K562 (cell line): Measurements from ENCODE around the gene MVB12B. TPM values are rescaled to one million over a fixed set of nuclear protein-coding genes. Genes with fewer than 3 reads are reported as not detected.

ENCODE experiments used
- ARHGAP35 ChIP-seq: fragments of 450-650 bp; IDR thresholded peaks from 2 replicates; pipeline ENCODE4 v1.6.1; 2018; ENCODE audit not compliant: partially characterized antibody
- KHSRP ChIP-seq: fragments of 450-650 bp; IDR thresholded peaks from 2 replicates; pipeline ENCODE4 v1.6.1; 2017
- RB1 ChIP-seq: fragments of 450-650 bp; IDR thresholded peaks from 2 replicates; pipeline ENCODE4 v1.6.1; 2017; ENCODE audit warnings: low read depth, mild to moderate bottlenecking
- STAG1 ChIP-seq: sonication (generic); formaldehyde crosslinking; IDR thresholded peaks from 2 replicates; pipeline ENCODE4 v1.5.0; 2020; ENCODE audit warnings: missing genetic modification reagents, borderline replicate concordance
- TEAD1 ChIP-seq, 2 experiments: fragments of 450-650 bp in 1 of 2; sonication (generic) in 1 of 2; formaldehyde crosslinking; IDR thresholded peaks; 2 replicates each; pipeline versions ENCODE4 v1.4.0 to v1.8.0; 2020 to 2022; ENCODE audit warnings: mild to moderate bottlenecking in 2 of 2, missing genetic modification reagents in 1 of 2
- VEZF1 ChIP-seq: fragments of 200-800 bp; sonication (Bioruptor generic); IDR thresholded peaks from 2 replicates; pipeline ENCODE4 v1.6.1; 2017; ENCODE audit warnings: missing genetic modification characterization, missing compliant biosample characterization
- YY1 ChIP-seq, 3 experiments: IDR thresholded peaks; 2 replicates each; pipeline ENCODE4 v1.6.1; 2011; ENCODE audit warnings: low read length in 2 of 3, mild to moderate bottlenecking in 2 of 3, moderate library complexity in 2 of 3, borderline replicate concordance in 1 of 3, control low read depth in 1 of 3, low read depth in 1 of 3; ENCODE audit not compliant: insufficient read depth in 3 of 3, insufficient replicate concordance in 2 of 3, control insufficient read depth in 1 of 3, insufficient read length in 1 of 3; ENCODE audit errors: extremely low read depth in 1 of 3
- ZNF668 ChIP-seq: fragments of 250-450 bp; sonication (Bioruptor Pico); IDR thresholded peaks from 2 replicates; pipeline ENCODE4 v1.8.0; 2022; ENCODE audit warnings: mild to moderate bottlenecking, inconsistent platforms
- ZNF764 ChIP-seq: fragments of 250-450 bp; sonication (Bioruptor Pico); IDR thresholded peaks from 2 replicates; pipeline ENCODE4 v1.4.0; 2020; ENCODE audit warnings: low read depth, mild to moderate bottlenecking, moderate library complexity
- polyA plus RNA-seq, 8 experiments: library from polyadenylated mRNA; depleted of rRNA in 4 of 8; stranded (reverse) in 5 of 8; unstranded in 3 of 8; fragments of >200 nt; fragmentation: Nextera tagmentation in 2 of 8; fragmentation: Illumina TruSeq in 1 of 8; extraction: Ambion mirVana in 2 of 8; extraction: Trizol in 1 of 8; gene quantifications; 2 replicates each; pipeline versions ENCODE4 v1.2.1 to v1.2.3, GENCODE V29; 2011 to 2014; ENCODE audit warnings: inconsistent platforms in 1 of 8, missing spikeins in 1 of 8
- total RNA-seq, 7 experiments: library from RNA; depleted of rRNA in 6 of 7; stranded (reverse); fragments of >200 nt in 6 of 7; fragmentation: Illumina TruSeq in 2 of 7; extraction: Trizol in 2 of 7; gene quantifications; 2 replicates each; pipeline versions ENCODE4 v1.2.1 to v1.2.3, GENCODE V29; 2011 to 2021; ENCODE audit warnings: low replicate concordance in 1 of 7
- TF ChIP-seq, protein P1 (sequence below), 2 experiments: fragments of 450-650 bp; formaldehyde crosslinking in 1 of 2; IDR thresholded peaks; 2 replicates each; pipeline versions ENCODE4 v1.4.0 to v1.6.1; 2014 to 2020; ENCODE audit warnings: mild to moderate bottlenecking in 2 of 2, borderline replicate concordance in 1 of 2, low read depth in 1 of 2
- TF ChIP-seq, protein P2 (sequence below): fragments of 450-650 bp; formaldehyde crosslinking; IDR thresholded peaks from 2 replicates; pipeline ENCODE4 v1.4.0; 2020; ENCODE audit warnings: mild to moderate bottlenecking
- TF ChIP-seq, protein P3 (sequence below), 3 experiments: fragments of 200-800 bp in 1 of 3; sonication (Bioruptor generic) in 1 of 3; sonication (generic) in 1 of 3; formaldehyde crosslinking in 1 of 3; IDR thresholded peaks; 2 replicates each; pipeline versions ENCODE4 v1.6.1 to v1.8.0; 2016 to 2022; ENCODE audit warnings: mild to moderate bottlenecking in 2 of 3, missing compliant biosample characterization in 2 of 3, missing genetic modification characterization in 2 of 3, missing genetic modification reagents in 1 of 3

MVB12B gene
- total and polyA plus RNA-seq, 9 of the 15 experiments (the other 6 are each of a cell fraction or from before 2014, with no cell fraction given) = not detected

DNA sequence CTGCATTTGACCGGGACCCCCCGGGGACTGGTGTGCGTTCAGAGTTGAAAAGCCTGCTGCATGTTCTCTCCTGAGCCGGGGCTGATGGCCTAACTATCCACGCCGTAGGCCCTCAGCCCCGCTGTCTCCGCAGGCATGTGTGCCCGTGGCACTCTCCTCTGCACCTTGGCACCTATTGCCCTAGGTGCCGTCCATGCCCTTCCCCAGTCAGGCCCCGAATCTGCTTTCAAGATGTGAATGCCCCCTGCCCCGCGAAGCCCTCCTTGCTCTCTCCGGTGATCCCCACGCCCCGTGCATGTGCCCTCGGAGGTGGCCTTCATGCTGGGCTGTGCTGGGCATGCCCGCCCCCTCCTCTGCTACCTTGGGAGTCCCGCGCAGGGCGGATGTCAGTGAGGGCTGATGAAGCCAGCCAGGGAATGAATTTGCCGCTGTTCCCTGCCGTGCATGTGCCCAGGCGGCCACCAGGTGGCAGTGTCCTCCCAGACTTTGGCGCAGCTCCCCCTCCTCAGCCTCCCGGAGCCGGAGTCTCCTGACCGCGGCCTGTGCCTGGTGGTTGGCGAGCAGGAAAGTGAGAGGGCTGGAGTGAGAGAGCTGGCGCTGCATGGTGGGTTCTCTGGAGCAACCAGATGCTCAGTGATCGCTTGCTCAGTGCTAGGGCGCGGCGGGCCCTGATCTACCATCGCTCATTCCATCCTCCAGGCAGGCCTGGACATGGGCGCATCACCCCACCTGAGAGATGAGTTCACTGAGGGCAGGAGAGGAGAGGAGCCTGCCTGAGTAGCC is 174.2 kb downstream of the MVB12B start (continued):
- TF ChIP-seq ARHGAP35 = no peak
- TF ChIP-seq, protein P1, sequence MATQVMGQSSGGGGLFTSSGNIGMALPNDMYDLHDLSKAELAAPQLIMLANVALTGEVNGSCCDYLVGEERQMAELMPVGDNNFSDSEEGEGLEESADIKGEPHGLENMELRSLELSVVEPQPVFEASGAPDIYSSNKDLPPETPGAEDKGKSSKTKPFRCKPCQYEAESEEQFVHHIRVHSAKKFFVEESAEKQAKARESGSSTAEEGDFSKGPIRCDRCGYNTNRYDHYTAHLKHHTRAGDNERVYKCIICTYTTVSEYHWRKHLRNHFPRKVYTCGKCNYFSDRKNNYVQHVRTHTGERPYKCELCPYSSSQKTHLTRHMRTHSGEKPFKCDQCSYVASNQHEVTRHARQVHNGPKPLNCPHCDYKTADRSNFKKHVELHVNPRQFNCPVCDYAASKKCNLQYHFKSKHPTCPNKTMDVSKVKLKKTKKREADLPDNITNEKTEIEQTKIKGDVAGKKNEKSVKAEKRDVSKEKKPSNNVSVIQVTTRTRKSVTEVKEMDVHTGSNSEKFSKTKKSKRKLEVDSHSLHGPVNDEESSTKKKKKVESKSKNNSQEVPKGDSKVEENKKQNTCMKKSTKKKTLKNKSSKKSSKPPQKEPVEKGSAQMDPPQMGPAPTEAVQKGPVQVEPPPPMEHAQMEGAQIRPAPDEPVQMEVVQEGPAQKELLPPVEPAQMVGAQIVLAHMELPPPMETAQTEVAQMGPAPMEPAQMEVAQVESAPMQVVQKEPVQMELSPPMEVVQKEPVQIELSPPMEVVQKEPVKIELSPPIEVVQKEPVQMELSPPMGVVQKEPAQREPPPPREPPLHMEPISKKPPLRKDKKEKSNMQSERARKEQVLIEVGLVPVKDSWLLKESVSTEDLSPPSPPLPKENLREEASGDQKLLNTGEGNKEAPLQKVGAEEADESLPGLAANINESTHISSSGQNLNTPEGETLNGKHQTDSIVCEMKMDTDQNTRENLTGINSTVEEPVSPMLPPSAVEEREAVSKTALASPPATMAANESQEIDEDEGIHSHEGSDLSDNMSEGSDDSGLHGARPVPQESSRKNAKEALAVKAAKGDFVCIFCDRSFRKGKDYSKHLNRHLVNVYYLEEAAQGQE (IDR thresholded peaks at IDR 0.05; ENCODE audit: borderline replicate concordance) = peak; percentile 80
- TF ChIP-seq, protein P1 (CRISPR knock-in tag; IDR thresholded peaks at IDR 0.05; ENCODE audit: low read depth) = no peak
- 0 out of 2 replicates have a peak, but pooled peaks have one; percentile 40 for TF ChIP-seq ZNF764 (CRISPR knock-in tag)
- TF ChIP-seq KHSRP = no peak
- TF ChIP-seq, protein P2, sequence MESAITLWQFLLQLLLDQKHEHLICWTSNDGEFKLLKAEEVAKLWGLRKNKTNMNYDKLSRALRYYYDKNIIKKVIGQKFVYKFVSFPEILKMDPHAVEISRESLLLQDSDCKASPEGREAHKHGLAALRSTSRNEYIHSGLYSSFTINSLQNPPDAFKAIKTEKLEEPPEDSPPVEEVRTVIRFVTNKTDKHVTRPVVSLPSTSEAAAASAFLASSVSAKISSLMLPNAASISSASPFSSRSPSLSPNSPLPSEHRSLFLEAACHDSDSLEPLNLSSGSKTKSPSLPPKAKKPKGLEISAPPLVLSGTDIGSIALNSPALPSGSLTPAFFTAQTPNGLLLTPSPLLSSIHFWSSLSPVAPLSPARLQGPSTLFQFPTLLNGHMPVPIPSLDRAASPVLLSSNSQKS (CRISPR knock-in tag) = no peak
- no peak for TF ChIP-seq YY1 (IDR thresholded peaks at IDR 0.05; ENCODE audit: borderline replicate concordance in 1 of 3, control insufficient read depth in 1 of 3, extremely low read depth in 1 of 3, insufficient read depth in 3 of 3, insufficient read length in 1 of 3, insufficient replicate concordance in 2 of 3, low read depth in 1 of 3, low read length in 2 of 3)
- 0 out of 2 replicates have a peak, but pooled peaks have one; percentile 51 for TF ChIP-seq RB1
- peak; percentile 53; the same call in 1 of the 2 replicates for TF ChIP-seq STAG1 (CRISPR knock-in tag)
- TF ChIP-seq, protein P3, sequence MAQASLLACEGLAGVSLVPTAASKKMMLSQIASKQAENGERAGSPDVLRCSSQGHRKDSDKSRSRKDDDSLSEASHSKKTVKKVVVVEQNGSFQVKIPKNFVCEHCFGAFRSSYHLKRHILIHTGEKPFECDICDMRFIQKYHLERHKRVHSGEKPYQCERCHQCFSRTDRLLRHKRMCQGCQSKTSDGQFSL (CRISPR knock-in tag; IDR thresholded peaks at IDR 0.05) = peak; percentile 87
- TF ChIP-seq, protein P3 (tag; IDR thresholded peaks at IDR 0.05) = no peak
- no peak for TF ChIP-seq TEAD1 (CRISPR knock-in tag; IDR thresholded peaks at IDR 0.05)
- TF ChIP-seq VEZF1 (CRISPR knock-in tag) = peak; percentile 50; the same call in 1 of the 2 replicates
- TF ChIP-seq ZNF668 (CRISPR knock-in tag) = no peak
